Mesenteric fat pad (tissue), 1 donor: ENCODE data around the gene DTX4. TPM values are rescaled to one million over a fixed set of nuclear protein-coding genes. Genes with fewer than 3 reads are reported as not detected.
A peak's percentile ranks its signal among the peaks of the same experiment; 100 is the strongest.
"Not testable (repeated sequence)": the region's sequence is repeated elsewhere in the genome, so short reads cannot be mapped to it uniquely, and the experiment has no call there.

Experiments used
- DNase-seq: peaks from one replicate; pipeline ENCODE4 v3.0.0-alpha.2; 2020; ENCODE audit warnings: low spot score
- long read RNA-seq: library from polyadenylated mRNA; unstranded; transcript quantifications from one replicate; pipeline ENCODE4 v2.0.0, GENCODE V29; 2020
- total RNA-seq: library from RNA; stranded (reverse); fragmentation: NEBNext Ultra II Directional; extraction: Animal tissue kit (Norgen Biotek cat#: 25700); gene quantifications from one replicate; pipeline ENCODE4 v1.2.1, GENCODE V29; 2021
- donor health status: DM: yes; HTN: yes; CAD: no.

Gene DTX4
- total RNA-seq: 60.8 TPM
- long read RNA-seq, partial matches to known transcripts: 0 of 8 reads
- long read RNA-seq, other reads (novel, unspliced or antisense): 8 of 8 reads

- DNase-seq: peak; percentile 96
Measured at GRCh38 chr11:59171508-59172322, at the start of gene DTX4. DTX4 (plus strand) TSS chr11:59172132; CDS start chr11:59172596, 464 bp downstream.

- DNase-seq: peak; percentile 91
Measured at GRCh38 chr11:59135648-59136461, 36.1 kb upstream of the DTX4 start.

GRCh38 chr11:59136551-59136950 lies 35.4 kb upstream of the DTX4 start:
- not testable (repeated sequence) for DNase-seq

GRCh38 chr11:59137190-59137589 lies 34.7 kb upstream of the DTX4 start:
- DNase-seq: no peak

GRCh38 chr11:59138643-59139042 lies 33.3 kb upstream of the DTX4 start:
- no peak for DNase-seq

- no peak for DNase-seq
Measured at GRCh38 chr11:59141191-59141590, 30.7 kb upstream of the DTX4 start.

- no peak for DNase-seq
Measured at GRCh38 chr11:59141673-59142460, 30.1 kb upstream of the DTX4 start.

GRCh38 chr11:59142530-59143507 lies 29.1 kb upstream of the DTX4 start, which contains the start of gene FAM111A:
FAM111A (plus strand) TSS chr11:59142856; CDS start chr11:59148873, 6,017 bp downstream.
- peak; percentile 94 for DNase-seq

- no peak for DNase-seq
Measured at GRCh38 chr11:59144096-59144495, 27.8 kb upstream of the DTX4 start.

- no peak for DNase-seq
Measured at GRCh38 chr11:59144579-59145345, 27.2 kb upstream of the DTX4 start.

GRCh38 chr11:59145534-59145933 lies 26.4 kb upstream of the DTX4 start:
- no peak for DNase-seq

GRCh38 chr11:59151761-59152160 lies 20.2 kb upstream of the DTX4 start:
- no peak for DNase-seq

GRCh38 chr11:59152312-59152951 lies 19.5 kb upstream of the DTX4 start:
- DNase-seq: no peak

- no peak for DNase-seq
Measured at GRCh38 chr11:59154610-59155009, 17.3 kb upstream of the DTX4 start.

GRCh38 chr11:59157433-59157832 lies 14.5 kb upstream of the DTX4 start:
- DNase-seq: no peak

- DNase-seq: no peak
Measured at GRCh38 chr11:59158206-59159068, 13.5 kb upstream of the DTX4 start.

GRCh38 chr11:59164028-59164427 lies 7.9 kb upstream of the DTX4 start:
- DNase-seq: no peak
